ENCODE measurements around the gene PTCH2.
"Not testable (repeated sequence)": the region's sequence is repeated elsewhere in the genome, so short reads cannot be mapped to it uniquely, and the experiment has no call there.

DNA sequence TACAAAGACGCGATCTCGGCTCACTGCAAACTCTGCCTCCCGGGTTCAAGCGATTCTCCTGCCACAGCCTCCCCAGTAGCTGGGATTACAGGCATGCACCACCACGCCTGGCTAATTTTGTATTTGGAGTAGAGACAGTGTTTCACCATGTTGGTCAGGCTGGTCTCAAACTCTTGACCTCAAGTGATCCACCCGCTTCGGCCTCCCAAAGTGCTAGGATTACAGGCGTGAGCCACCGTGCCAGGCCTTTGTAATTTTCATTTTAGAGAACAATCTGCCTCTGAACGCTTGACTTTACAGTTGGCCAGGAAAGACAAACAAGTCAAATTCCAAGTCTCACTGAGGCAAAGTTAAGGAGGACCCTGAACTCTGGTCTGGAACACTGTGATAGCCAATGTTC is 4.8 kb downstream of the PTCH2 start:
- TF ChIP-seq, protein P1, sequence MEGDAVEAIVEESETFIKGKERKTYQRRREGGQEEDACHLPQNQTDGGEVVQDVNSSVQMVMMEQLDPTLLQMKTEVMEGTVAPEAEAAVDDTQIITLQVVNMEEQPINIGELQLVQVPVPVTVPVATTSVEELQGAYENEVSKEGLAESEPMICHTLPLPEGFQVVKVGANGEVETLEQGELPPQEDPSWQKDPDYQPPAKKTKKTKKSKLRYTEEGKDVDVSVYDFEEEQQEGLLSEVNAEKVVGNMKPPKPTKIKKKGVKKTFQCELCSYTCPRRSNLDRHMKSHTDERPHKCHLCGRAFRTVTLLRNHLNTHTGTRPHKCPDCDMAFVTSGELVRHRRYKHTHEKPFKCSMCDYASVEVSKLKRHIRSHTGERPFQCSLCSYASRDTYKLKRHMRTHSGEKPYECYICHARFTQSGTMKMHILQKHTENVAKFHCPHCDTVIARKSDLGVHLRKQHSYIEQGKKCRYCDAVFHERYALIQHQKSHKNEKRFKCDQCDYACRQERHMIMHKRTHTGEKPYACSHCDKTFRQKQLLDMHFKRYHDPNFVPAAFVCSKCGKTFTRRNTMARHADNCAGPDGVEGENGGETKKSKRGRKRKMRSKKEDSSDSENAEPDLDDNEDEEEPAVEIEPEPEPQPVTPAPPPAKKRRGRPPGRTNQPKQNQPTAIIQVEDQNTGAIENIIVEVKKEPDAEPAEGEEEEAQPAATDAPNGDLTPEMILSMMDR (IDR thresholded peaks at IDR 0.05) = not testable (repeated sequence)
- TF ChIP-seq POLR2A (IDR thresholded peaks at IDR 0.05) = not testable (repeated sequence)
